Activated B cell treated with CpG ODN at 0.5 μM for 24 hours (primary cell): ENCODE data around the gene NFAM1. TPM values are rescaled to one million over a fixed set of nuclear protein-coding genes. Genes with fewer than 3 reads are reported as not detected.

Experiments used
- ATAC-seq: fragments of 200-7000 bp; cut with Tn5 transposase; one replicate; pipeline ENCODE4 v1.10.0; 2021; ENCODE audit warnings: low read depth, mild to moderate bottlenecking, moderate library complexity
- CTCF ChIA-PET: fragments of 350-600 bp; sonication (Branson Sonifier 250); formaldehyde crosslinking; loops from one replicate; lab custom pipeline; 2021; ENCODE audit warnings: antibody characterized with exemption; lab: Charles Lee
- POLR2A ChIA-PET: fragments of 350-600 bp; sonication (Branson Sonifier 250); formaldehyde crosslinking; loops from one replicate; lab custom pipeline; 2021; ENCODE audit warnings: antibody characterized with exemption; lab: Charles Lee
- DNase-seq: peaks from one replicate; pipeline ENCODE4 v3.0.0; 2022
- H3K27ac Mint-ChIP-seq: one replicate; pipeline ENCODE4 v1.8.0; 2020; ENCODE audit warnings: mixed read lengths
- H3K27me3 Mint-ChIP-seq: one replicate; pipeline ENCODE4 v1.8.0; 2021; ENCODE audit warnings: mixed read lengths
- H3K36me3 Mint-ChIP-seq: one replicate; pipeline ENCODE4 v1.8.0; 2021; ENCODE audit warnings: low read depth, mixed read lengths
- H3K4me1 Mint-ChIP-seq: one replicate; pipeline ENCODE4 v1.8.0; 2021; ENCODE audit warnings: mixed read lengths
- H3K4me3 Mint-ChIP-seq: one replicate; pipeline ENCODE4 v1.8.0; 2020; ENCODE audit warnings: mild to moderate bottlenecking, mixed read lengths
- H3K9me3 Mint-ChIP-seq: one replicate; pipeline ENCODE4 v1.8.0; 2020; ENCODE audit warnings: mixed read lengths
- intact Hi-C: fragments of 100-400 bp; cut with micrococcal nuclease; formaldehyde crosslinking; loops from one replicate; pipeline ENCODE4 v1.15.1; 2024
- total RNA-seq: library from RNA; stranded (reverse); gene quantifications from 2 replicates; pipeline ENCODE4 v1.2.3, GENCODE V29; 2022
- TF ChIP-seq, protein P1 (sequence below): fragments of 200-600 bp; IDR thresholded peaks from one replicate; pipeline ENCODE4 v1.8.0; 2022; ENCODE audit warnings: antibody characterized with exemption, mild to moderate bottlenecking

The NFAM1 gene
- total RNA-seq, 1 donor from 2014 or later: 0.18 TPM

DNA sequence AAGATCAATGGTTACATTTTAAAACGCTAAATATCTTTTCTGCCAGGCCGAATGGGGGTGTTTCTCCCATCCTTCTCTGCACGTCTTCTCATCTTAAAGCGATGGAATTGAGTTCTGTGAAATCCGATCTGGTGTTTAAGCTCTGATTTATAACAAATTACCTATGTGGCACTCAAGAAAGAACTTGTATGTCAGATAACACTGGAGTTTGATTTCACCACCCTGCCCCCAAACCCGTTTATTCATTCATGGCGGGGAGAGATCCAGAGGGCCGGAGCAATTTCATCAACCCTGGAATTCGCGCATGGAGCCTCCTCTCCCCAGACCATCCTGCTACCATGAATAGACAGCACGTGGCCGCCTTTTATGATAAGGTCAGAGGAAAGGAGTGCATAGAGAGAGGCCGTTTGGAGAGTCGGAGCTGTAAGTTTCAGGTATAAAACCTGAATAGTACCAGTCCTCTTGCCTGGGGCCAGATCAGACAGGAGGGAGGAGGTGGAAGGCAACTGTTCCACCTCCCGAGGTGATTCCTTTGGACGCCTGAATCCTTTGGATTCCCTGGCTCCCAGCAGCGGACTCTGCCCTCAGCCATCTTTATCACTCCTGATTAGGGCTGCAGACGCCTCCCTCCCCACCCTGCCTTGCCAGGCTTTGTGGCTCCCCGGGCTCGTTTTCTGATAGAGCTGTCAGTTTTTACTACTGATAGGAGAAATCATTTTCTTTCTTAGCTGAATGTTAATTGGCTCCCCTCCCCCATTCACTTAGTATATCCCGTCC is 27.3 kb upstream of the NFAM1 start:
- no peak overlapping the region for H3K27ac Mint-ChIP-seq
- H3K36me3 Mint-ChIP-seq: no peaks in the 10 kb centered on the region
- ChIA-PET CTCF (interaction anchor here (1.0 to 1.2 kb wide), 3 partner anchors 14 to 182 kb away, joined by 3 to 4 read pairs (median 3); no protein-coding TSS in a partner anchor), POLR2A (interaction anchor here (1.0 kb wide), 1 partner anchor 15 kb away, joined by 4 read pairs; no protein-coding TSS in a partner anchor)
- peaks cover 3% of the 10 kb centered on the region for H3K9me3 Mint-ChIP-seq
- H3K4me3 Mint-ChIP-seq: no peak overlapping the region
- DNase-seq (no peak), ATAC-seq (no peak)
- TF ChIP-seq, protein P1, sequence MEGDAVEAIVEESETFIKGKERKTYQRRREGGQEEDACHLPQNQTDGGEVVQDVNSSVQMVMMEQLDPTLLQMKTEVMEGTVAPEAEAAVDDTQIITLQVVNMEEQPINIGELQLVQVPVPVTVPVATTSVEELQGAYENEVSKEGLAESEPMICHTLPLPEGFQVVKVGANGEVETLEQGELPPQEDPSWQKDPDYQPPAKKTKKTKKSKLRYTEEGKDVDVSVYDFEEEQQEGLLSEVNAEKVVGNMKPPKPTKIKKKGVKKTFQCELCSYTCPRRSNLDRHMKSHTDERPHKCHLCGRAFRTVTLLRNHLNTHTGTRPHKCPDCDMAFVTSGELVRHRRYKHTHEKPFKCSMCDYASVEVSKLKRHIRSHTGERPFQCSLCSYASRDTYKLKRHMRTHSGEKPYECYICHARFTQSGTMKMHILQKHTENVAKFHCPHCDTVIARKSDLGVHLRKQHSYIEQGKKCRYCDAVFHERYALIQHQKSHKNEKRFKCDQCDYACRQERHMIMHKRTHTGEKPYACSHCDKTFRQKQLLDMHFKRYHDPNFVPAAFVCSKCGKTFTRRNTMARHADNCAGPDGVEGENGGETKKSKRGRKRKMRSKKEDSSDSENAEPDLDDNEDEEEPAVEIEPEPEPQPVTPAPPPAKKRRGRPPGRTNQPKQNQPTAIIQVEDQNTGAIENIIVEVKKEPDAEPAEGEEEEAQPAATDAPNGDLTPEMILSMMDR: no peak
- H3K4me1 Mint-ChIP-seq: peaks cover 14% of the 10 kb centered on the region
- intact Hi-C loops: no loop called here
- peaks cover 30% of the 10 kb centered on the region for H3K27me3 Mint-ChIP-seq

- ChIA-PET POLR2A (no interaction called here), CTCF (interaction anchor here (1.6 kb wide), 1 partner anchor 9 kb away, joined by 5 read pairs; no protein-coding TSS in a partner anchor)
- Mint-ChIP-seq H3K4me1 (peaks cover 4% of the 10 kb centered on the region), H3K4me3 (no peak overlapping the region), H3K27ac (no peak overlapping the region), H3K27me3 (peaks cover 10% of the 10 kb centered on the region), H3K36me3 (no peaks in the 10 kb centered on the region), H3K9me3 (peaks cover 3% of the 10 kb centered on the region)
- TF ChIP-seq, protein P1: no peak
- intact Hi-C loops: no loop called here
- ATAC-seq (no peak), DNase-seq (no peak)
Measured at GRCh38 chr22:42452916-42453315, 20.7 kb upstream of the NFAM1 start.

DNA sequence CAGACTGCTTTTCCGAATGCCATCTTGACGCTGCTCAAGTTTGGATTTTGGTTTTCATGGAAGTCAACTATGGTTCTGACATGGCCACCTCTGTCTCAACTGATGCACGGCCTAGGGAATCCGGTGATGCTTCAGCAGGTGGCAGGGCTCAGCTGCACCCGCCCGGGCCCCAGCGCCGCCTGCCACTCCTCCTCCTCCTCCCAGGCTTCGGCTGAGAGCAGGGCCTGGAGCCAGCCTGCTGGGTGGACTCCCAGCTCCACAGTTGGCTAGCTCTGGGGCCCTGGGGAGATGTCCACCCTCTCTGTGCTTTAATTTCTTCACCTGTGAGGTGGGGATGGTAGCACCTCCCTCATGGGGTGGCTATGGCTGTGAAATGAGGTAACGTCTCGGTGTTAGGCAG is 20.3 kb upstream of the NFAM1 start:
- peaks cover 3% of the 10 kb centered on the region for H3K9me3 Mint-ChIP-seq
- H3K27ac Mint-ChIP-seq: no peak overlapping the region
- no peaks in the 10 kb centered on the region for H3K36me3 Mint-ChIP-seq
- no peak for ATAC-seq
- peaks cover 10% of the 10 kb centered on the region for H3K27me3 Mint-ChIP-seq
- peaks cover 2% of the 10 kb centered on the region for H3K4me1 Mint-ChIP-seq
- intact Hi-C loops: no loop called here
- no peak for DNase-seq
- ChIA-PET CTCF (interaction anchor here (1.6 kb wide), 1 partner anchor 8 kb away, joined by 5 read pairs; no protein-coding TSS in a partner anchor), POLR2A (no interaction called here)
- TF ChIP-seq, protein P1: no peak
- H3K4me3 Mint-ChIP-seq: no peak overlapping the region

- intact Hi-C loops: no loop called here
- Mint-ChIP-seq H3K36me3 (no peaks in the 10 kb centered on the region), H3K4me1 (no peaks in the 10 kb centered on the region), H3K4me3 (no peak overlapping the region), H3K27me3 (peaks cover 10% of the 10 kb centered on the region), H3K27ac (no peak overlapping the region), H3K9me3 (peaks cover 3% of the 10 kb centered on the region)
- ChIA-PET POLR2A (interaction anchor here (0.6 kb wide), 1 partner anchor 59 kb away, joined by 4 read pairs; no protein-coding TSS in a partner anchor), CTCF (no interaction called here)
- DNase-seq: no peak
- TF ChIP-seq, protein P1: no peak
- no peak for ATAC-seq
Measured at GRCh38 chr22:42451499-42452145, 19.4 kb upstream of the NFAM1 start.

DNA sequence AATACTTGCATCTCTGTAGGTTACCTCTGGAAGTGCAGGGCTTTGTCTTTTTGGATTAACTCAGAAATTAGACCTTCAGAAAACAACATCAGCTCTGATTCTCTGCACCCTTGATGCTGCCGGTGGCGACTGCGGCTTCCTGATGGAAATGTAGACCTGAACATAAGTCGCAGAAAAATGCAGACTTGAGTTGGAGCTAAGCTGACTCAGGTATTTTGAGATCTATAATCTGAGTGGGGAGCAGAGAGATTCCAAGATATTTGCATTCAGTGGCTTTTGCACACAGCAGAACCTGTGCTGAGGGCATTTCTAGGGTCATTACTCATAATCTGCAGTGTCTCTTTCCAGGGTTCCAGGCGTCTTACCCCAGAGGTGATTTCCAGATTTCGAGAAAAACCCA is 18.7 kb upstream of the NFAM1 start:
- no peak for DNase-seq
- POLR2A ChIA-PET: no interaction called here
- H3K27ac Mint-ChIP-seq: no peak overlapping the region
- no peak overlapping the region for H3K4me3 Mint-ChIP-seq
- no peaks in the 10 kb centered on the region for H3K4me1 Mint-ChIP-seq
- intact Hi-C loops: no loop called here
- H3K9me3 Mint-ChIP-seq: no peaks in the 10 kb centered on the region
- peaks cover 7% of the 10 kb centered on the region for H3K27me3 Mint-ChIP-seq
- ATAC-seq: no peak
- CTCF ChIA-PET: no interaction called here
- TF ChIP-seq, protein P1: no peak
- H3K36me3 Mint-ChIP-seq: no peaks in the 10 kb centered on the region
